ENCODE data around the gene EFCAB11. TPM values are rescaled to one million over a fixed set of nuclear protein-coding genes. Genes with fewer than 3 reads are reported as not detected.

The EFCAB11 gene
- total and polyA plus RNA-seq, 2 donors (not counting 3 experiments of a cell fraction or from before 2014, with no cell fraction given), result 2.8 to 6.3 TPM

DNA sequence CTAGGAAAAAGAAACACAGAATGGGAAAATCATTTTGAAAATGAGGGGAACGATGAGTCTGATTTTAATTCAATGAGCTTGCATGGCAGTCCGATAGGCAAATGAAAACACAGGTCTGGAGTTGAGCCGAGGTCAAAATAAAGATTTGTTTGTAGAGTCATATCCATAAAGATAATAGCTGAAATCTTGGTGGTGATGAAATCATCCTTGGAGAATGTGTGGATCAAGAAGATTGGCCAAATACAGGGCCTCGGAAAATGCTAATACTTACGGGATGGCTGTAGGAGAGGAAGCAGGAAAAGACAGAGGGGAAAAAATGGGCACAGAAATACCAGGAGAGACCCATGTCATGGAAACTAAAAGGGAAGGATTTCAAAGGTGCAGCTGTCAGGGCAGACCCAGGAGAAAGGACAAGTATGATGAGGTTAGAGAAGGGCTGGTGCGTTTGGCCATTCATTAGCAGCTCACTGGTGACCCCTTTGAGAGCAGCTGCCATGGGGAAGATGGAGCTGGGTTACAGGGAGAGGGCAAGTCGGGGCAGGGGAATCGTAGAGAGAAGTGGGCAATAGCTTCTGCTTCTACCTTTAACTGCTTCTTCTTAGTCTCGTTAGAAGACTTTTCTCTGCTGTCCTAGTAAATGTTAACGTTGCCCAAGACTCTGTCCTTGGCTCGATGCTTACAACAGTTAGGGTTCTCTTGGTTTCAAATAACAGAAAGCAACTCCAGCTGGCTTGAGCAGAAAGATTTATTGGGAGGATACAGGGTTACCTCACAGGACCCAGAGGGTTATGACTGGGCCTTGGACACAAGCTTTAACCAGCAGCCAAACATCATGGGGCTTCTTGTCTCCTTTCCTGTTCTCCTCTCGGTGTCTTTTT lies 161.8 kb downstream of the EFCAB11 start:
- no TSS peak for BruUV-seq (replicated peaks)
- Histone ChIP-seq H3K9ac (replicated peaks; ENCODE audit: extremely low read depth, insufficient read depth, low read length) (no peak overlapping the region), H3K4me2 (ENCODE audit: insufficient read depth, low read length) (no peak overlapping the region), H3K4me1 (ENCODE audit: control insufficient read depth, extremely low read depth, insufficient read depth, low read length) (no peaks in the 10 kb centered on the region), H3K27me3 (ENCODE audit: control insufficient read depth in 2 of 2, insufficient read depth in 2 of 2, low read length in 2 of 2) (no peaks in the 10 kb centered on the region), H3K9me3 (replicated peaks; ENCODE audit: control insufficient read depth, insufficient read depth, low read length) (no peaks in the 10 kb centered on the region), H2AFZ (ENCODE audit: low read depth, low read length) (no peak overlapping the region), H3K36me3 (ENCODE audit: control insufficient read depth in 2 of 2, extremely low read depth in 1 of 2, insufficient read depth in 2 of 2, low read length in 2 of 2) (no peaks in the 10 kb centered on the region), H4K20me1 (replicated peaks; ENCODE audit: control insufficient read depth, extremely low read depth, insufficient read depth, low read length) (no peaks in the 10 kb centered on the region), H3K79me2 (ENCODE audit: control insufficient read depth, insufficient read depth, low read length) (no peaks in the 10 kb centered on the region), H3K4me3 (replicated peaks in 1 of 3; ENCODE audit: insufficient read depth in 1 of 3, low read depth in 1 of 3, low read length in 3 of 3) (no peak overlapping the region), H3K27ac (ENCODE audit: insufficient read depth, low read depth, low read length) (no peak overlapping the region), H3K9me1 (replicated peaks; ENCODE audit: control insufficient read depth, extremely low read depth, insufficient read depth, low read length) (no peaks in the 10 kb centered on the region)
- DNase-seq (ENCODE audit: low read depth, low spot score) (no peak), FAIRE-seq (no peak)
- intact Hi-C loops (cut with micrococcal nuclease) (no loop called here), dilution Hi-C loops (cut with MboI; ENCODE audit: extremely low pct_ligation_motif_present, low sequenced_read_pairs) (no loop called here)
- ChIA-PET CTCF (interaction anchor here (1.0 kb wide), 1 partner anchor 12 kb away, joined by 4 read pairs; no protein-coding TSS in a partner anchor), POLR2A (no interaction called here)
- TF ChIP-seq JUN (IDR thresholded peaks at IDR 0.05; ENCODE audit: borderline replicate concordance, insufficient read depth, insufficient read length, low read depth) (no peak), MYC (IDR thresholded peaks at IDR 0.05; ENCODE audit: low read depth, low read length) (no peak), EZH2 (IDR thresholded peaks at IDR 0.05; ENCODE audit: borderline replicate concordance, low read depth, low read length, severe bottlenecking) (no peak), POLR2A (IDR thresholded peaks at IDR 0.05; ENCODE audit: low read depth, low read length) (no peak), POLR2AphosphoS5 (IDR thresholded peaks at IDR 0.05; ENCODE audit: insufficient read depth, low read depth, low read length) (no peak), GATA2 (IDR thresholded peaks at IDR 0.05; ENCODE audit: insufficient read depth, insufficient read length, low read depth, low read length) (no peak), FOS (IDR thresholded peaks at IDR 0.05; ENCODE audit: borderline replicate concordance, insufficient read depth, low read length) (no peak)
- TF ChIP-seq, protein P1, sequence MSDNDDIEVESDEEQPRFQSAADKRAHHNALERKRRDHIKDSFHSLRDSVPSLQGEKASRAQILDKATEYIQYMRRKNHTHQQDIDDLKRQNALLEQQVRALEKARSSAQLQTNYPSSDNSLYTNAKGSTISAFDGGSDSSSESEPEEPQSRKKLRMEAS (IDR thresholded peaks at IDR 0.05; ENCODE audit: insufficient read depth, insufficient read length), result no peak
- TF ChIP-seq, protein P2, sequence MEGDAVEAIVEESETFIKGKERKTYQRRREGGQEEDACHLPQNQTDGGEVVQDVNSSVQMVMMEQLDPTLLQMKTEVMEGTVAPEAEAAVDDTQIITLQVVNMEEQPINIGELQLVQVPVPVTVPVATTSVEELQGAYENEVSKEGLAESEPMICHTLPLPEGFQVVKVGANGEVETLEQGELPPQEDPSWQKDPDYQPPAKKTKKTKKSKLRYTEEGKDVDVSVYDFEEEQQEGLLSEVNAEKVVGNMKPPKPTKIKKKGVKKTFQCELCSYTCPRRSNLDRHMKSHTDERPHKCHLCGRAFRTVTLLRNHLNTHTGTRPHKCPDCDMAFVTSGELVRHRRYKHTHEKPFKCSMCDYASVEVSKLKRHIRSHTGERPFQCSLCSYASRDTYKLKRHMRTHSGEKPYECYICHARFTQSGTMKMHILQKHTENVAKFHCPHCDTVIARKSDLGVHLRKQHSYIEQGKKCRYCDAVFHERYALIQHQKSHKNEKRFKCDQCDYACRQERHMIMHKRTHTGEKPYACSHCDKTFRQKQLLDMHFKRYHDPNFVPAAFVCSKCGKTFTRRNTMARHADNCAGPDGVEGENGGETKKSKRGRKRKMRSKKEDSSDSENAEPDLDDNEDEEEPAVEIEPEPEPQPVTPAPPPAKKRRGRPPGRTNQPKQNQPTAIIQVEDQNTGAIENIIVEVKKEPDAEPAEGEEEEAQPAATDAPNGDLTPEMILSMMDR (IDR thresholded peaks at IDR 0.05; ENCODE audit: extremely low read depth in 1 of 2, insufficient read depth in 1 of 2, low read depth in 1 of 2, low read length in 2 of 2), result no peak

Data from endothelial cell of umbilical vein (primary cell).